ENCODE results near the gene TGFBR2.

DNA sequence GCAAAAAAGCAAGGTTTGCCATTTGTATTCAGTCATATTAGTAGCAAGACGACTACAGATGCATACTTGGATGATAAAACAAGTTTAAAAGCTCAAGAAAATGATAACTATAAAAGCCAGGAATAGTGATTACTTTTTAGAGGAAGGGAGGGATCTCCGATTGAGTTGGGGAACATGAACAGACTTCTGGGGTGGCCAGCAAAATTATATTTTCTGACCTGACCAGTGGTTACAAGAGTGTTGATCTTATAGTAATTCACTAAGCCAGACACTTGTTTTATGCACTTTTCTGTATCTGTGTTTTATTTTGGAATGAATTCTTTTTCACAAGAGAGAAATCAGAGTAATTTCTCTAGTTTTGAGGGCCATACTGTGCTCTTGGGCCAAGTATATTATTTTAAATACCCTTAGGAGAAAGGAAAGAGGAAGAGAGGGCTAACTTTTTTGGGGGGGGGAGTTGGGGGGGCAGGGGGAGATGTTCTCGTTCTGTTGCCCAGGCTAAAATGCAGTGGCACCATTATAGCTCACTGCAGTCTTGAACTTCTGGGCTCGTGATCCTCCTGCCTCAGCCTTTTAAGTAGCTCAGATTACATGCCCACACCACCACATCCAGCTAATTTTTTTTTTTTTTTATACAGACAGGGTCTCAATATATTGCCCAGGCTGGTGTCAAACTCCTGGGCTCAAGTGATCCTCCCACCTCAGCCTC, 57.3 kb downstream of the TGFBR2 start:
- TF ChIP-seq, protein P1, sequence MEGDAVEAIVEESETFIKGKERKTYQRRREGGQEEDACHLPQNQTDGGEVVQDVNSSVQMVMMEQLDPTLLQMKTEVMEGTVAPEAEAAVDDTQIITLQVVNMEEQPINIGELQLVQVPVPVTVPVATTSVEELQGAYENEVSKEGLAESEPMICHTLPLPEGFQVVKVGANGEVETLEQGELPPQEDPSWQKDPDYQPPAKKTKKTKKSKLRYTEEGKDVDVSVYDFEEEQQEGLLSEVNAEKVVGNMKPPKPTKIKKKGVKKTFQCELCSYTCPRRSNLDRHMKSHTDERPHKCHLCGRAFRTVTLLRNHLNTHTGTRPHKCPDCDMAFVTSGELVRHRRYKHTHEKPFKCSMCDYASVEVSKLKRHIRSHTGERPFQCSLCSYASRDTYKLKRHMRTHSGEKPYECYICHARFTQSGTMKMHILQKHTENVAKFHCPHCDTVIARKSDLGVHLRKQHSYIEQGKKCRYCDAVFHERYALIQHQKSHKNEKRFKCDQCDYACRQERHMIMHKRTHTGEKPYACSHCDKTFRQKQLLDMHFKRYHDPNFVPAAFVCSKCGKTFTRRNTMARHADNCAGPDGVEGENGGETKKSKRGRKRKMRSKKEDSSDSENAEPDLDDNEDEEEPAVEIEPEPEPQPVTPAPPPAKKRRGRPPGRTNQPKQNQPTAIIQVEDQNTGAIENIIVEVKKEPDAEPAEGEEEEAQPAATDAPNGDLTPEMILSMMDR (IDR thresholded peaks at IDR 0.05), result no peak
- no peak for TF ChIP-seq POLR2A (IDR thresholded peaks at IDR 0.05)
